ENCODE results near the gene LIN9. TPM values are rescaled to one million over a fixed set of nuclear protein-coding genes. Genes with fewer than 3 reads are reported as not detected.

Gene LIN9
- total RNA-seq, 4 donors from 2014 or later, result 0.59 to 15.1 (median 3.9) TPM

DNA sequence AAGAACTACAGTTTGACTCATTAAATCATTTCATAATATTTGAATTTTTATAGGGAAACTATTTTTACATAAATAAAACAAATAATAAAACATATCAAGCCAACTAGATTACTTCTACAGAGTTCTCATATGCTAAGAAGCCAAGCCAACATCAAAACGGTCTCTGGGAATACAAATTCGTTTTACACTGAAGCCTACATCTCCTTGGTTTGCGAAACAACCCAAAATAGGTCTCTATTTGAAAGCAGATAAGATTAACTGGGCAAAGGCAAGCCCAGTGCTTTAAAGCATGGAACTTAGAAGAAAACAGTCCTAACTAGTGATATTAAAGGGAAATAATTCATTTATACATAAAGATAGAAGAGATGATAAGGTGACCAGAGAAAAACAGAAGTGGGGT lies 60.2 kb downstream of the LIN9 start:
- intact Hi-C loops (cut with DNase I; ENCODE audit: low total_unique reads), result no loop called here
- peaks cover 0 to 3% of the 10 kb centered on the region in 2 donors for H3K36me3 ChIP-seq

DNA sequence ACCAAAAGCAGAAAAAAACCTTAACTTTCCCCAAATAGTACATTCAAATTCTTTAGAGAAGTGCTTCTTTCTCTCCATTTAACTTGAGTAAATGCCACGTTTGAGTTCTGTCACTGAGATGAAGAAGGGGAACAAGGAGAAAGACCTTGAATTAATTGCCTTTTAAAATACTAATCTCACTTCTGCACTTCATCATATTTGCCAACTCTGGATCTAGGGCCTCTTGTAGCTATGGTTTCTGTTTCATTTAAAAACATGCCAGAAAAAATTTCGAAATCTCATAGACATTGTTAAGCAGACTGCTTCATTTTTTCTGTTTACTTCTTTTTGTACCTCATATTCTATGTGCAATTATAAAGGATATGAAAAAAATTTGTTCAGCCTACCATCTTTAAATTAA lies 60.9 kb downstream of the LIN9 start:
- Histone ChIP-seq H3K36me3 (peaks cover 0 to 3% of the 10 kb centered on the region in 2 donors), H3K9me3 (no peaks in the 10 kb centered on the region), H3K27ac (no peak overlapping the region), H3K4me1 (no peaks in the 10 kb centered on the region), H3K4me3 (no peak overlapping the region), H3K27me3 (no peaks in the 10 kb centered on the region)
- intact Hi-C loops (cut with DNase I; ENCODE audit: low total_unique reads), result no loop called here
- TF ChIP-seq POLR2A (IDR thresholded peaks at IDR 0.05), result no peak
- TF ChIP-seq, protein P1, sequence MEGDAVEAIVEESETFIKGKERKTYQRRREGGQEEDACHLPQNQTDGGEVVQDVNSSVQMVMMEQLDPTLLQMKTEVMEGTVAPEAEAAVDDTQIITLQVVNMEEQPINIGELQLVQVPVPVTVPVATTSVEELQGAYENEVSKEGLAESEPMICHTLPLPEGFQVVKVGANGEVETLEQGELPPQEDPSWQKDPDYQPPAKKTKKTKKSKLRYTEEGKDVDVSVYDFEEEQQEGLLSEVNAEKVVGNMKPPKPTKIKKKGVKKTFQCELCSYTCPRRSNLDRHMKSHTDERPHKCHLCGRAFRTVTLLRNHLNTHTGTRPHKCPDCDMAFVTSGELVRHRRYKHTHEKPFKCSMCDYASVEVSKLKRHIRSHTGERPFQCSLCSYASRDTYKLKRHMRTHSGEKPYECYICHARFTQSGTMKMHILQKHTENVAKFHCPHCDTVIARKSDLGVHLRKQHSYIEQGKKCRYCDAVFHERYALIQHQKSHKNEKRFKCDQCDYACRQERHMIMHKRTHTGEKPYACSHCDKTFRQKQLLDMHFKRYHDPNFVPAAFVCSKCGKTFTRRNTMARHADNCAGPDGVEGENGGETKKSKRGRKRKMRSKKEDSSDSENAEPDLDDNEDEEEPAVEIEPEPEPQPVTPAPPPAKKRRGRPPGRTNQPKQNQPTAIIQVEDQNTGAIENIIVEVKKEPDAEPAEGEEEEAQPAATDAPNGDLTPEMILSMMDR (IDR thresholded peaks at IDR 0.05), result no peak
- DNase-seq, result no peak

More for the DNA sequence above, 60.2 kb downstream of the LIN9 start:
- Histone ChIP-seq H3K27me3 (no peaks in the 10 kb centered on the region), H3K4me3 (no peak overlapping the region), H3K4me1 (no peaks in the 10 kb centered on the region), H3K9me3 (no peaks in the 10 kb centered on the region), H3K27ac (no peak overlapping the region)
- DNase-seq, result no peak
- TF ChIP-seq, protein P1 (IDR thresholded peaks at IDR 0.05), result no peak
- TF ChIP-seq POLR2A (IDR thresholded peaks at IDR 0.05), result no peak

DNA sequence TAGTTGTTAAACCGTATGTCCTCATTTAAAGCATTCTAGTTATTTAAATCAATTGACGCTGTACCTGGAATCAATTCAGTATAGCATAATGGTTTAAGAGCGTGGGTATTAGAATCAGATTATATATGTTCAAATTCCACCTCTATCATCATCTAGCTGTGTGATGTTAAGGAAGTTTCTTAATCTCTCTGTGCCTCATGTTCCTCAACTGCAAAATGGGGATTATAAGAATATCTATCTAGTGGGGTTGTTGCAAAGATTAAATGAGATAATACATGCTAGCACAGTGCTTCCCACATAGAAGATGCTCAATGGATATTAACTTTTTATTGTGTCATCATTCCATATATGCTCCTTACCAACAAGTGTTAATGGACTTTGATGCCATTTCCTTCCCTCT lies 69.5 kb downstream of the LIN9 start:
- intact Hi-C loops (cut with DNase I; ENCODE audit: low total_unique reads), result no loop called here
- no peaks in the 10 kb centered on the region for H3K27me3 ChIP-seq
- H3K4me3 ChIP-seq, result no peak overlapping the region
- no peak overlapping the region for H3K27ac ChIP-seq
- TF ChIP-seq, protein P1 (IDR thresholded peaks at IDR 0.05), result no peak
- TF ChIP-seq POLR2A (IDR thresholded peaks at IDR 0.05), result no peak
- no peak for DNase-seq
- H3K4me1 ChIP-seq, result no peaks in the 10 kb centered on the region
- H3K9me3 ChIP-seq, result no peaks in the 10 kb centered on the region
- H3K36me3 ChIP-seq, result no peaks in the 10 kb centered on the region

DNA sequence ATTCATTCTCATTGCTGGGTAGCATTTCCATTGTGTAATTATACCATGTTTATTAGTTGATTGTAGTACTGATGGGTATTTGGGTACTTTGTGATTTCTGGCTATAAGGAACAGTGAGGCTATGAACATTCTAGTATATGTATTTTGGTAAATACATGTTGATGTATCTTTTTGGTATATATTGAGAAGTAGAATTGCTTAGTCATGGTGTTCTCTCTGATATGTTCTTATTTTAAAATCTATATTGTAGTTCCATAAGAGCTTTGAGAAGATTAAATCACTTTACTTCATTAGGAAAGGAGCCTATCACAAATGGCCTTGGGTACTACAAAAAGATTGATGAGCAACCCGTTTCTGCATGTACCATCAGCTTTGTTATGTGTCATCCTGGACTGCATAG lies 72.1 kb downstream of the LIN9 start:
- intact Hi-C loops (cut with DNase I; ENCODE audit: low total_unique reads), result no loop called here
- Histone ChIP-seq H3K27ac (no peak overlapping the region), H3K27me3 (no peaks in the 10 kb centered on the region), H3K36me3 (no peaks in the 10 kb centered on the region), H3K9me3 (no peaks in the 10 kb centered on the region), H3K4me1 (no peaks in the 10 kb centered on the region), H3K4me3 (no peak overlapping the region)
- DNase-seq, result no peak
- no peak for TF ChIP-seq POLR2A (IDR thresholded peaks at IDR 0.05)
- TF ChIP-seq, protein P1 (IDR thresholded peaks at IDR 0.05), result no peak

DNA sequence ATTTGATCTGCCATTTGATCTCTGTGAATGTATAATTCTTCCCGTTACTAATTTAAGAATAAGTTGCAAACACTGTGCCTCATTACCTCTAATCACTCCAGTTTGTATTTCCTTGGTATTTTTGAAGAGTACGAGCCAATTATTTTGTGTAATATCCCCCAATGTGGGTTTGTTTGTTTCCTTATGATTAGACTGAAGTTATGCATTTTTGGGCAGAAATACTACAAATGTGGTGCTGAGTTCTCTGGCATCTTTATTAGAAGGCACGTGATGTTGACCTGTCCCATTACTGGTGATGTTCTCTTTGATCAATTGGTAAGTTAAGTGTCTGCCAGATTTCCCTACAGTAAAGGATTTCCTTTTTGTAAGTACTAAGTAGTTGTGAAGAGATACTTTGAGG lies 75.2 kb downstream of the LIN9 start:
- Histone ChIP-seq H3K4me3 (no peak overlapping the region), H3K27ac (no peak overlapping the region), H3K36me3 (no peaks in the 10 kb centered on the region), H3K4me1 (no peaks in the 10 kb centered on the region), H3K27me3 (no peaks in the 10 kb centered on the region), H3K9me3 (no peaks in the 10 kb centered on the region)
- no peak for DNase-seq
- intact Hi-C loops (cut with DNase I; ENCODE audit: low total_unique reads), result no loop called here
- TF ChIP-seq POLR2A (IDR thresholded peaks at IDR 0.05), result no peak

DNA sequence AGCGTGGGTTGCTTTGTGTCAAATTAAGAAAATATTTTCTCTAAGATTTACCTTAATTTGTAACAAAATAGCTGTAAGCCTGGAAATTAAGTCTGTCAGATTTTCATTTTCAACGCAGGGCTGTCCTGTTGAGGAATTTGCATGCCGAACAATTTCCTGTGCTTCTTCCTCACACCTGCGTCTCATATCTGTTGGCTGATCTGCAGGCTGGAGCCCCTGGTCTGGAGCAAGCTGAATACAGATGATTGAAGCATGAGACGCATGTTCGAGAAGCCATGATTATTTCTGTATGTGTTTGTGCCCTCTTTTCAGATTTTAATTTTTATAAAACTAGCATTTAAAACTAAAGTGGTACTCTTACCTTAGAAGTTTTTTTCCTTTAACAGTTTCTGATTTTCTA lies 75.7 kb downstream of the LIN9 start:
- no peak for TF ChIP-seq POLR2A (IDR thresholded peaks at IDR 0.05)
- TF ChIP-seq, protein P1 (IDR thresholded peaks at IDR 0.05), result no peak
- intact Hi-C loops (cut with DNase I; ENCODE audit: low total_unique reads), result no loop called here
- no peaks in the 10 kb centered on the region for H3K27me3 ChIP-seq
- H3K27ac ChIP-seq, result no peak overlapping the region
- no peak overlapping the region for H3K4me3 ChIP-seq
- no peaks in the 10 kb centered on the region for H3K9me3 ChIP-seq
- H3K4me1 ChIP-seq, result no peaks in the 10 kb centered on the region
- no peaks in the 10 kb centered on the region for H3K36me3 ChIP-seq
- DNase-seq, result no peak
